Measurements from ENCODE around the gene ORM2.
A peak's percentile ranks its signal among the peaks of the same experiment; 100 is the strongest.
"Not testable (repeated sequence)": the region's sequence is repeated elsewhere in the genome, so short reads cannot be mapped to it uniquely, and the experiment has no call there.

The ORM2 gene

GRCh38 chr9:114314881-114315722 is 14.6 kb upstream of the ORM2 start:
- no peak for DNase-seq

GRCh38 chr9:114315723-114316363 is 13.8 kb upstream of the ORM2 start:
- no peak for DNase-seq

GRCh38 chr9:114316605-114317230 is 13.0 kb upstream of the ORM2 start:
- DNase-seq, result peak; percentile 35

GRCh38 chr9:114317665-114318357 is 11.9 kb upstream of the ORM2 start:
- peak; percentile 88 for DNase-seq

GRCh38 chr9:114318416-114318815 is 11.3 kb upstream of the ORM2 start:
- no peak for DNase-seq

GRCh38 chr9:114319147-114319546 is 10.5 kb upstream of the ORM2 start:
- DNase-seq, result no peak

GRCh38 chr9:114320710-114321109 is 9.0 kb upstream of the ORM2 start:
- DNase-seq, result peak; percentile 56

GRCh38 chr9:114321759-114322158 is 7.9 kb upstream of the ORM2 start:
- DNase-seq, result peak; percentile 64

- DNase-seq, result peak; percentile 20
Measured at GRCh38 chr9:114322160-114322818, 7.4 kb upstream of the ORM2 start.

GRCh38 chr9:114322831-114323531 is 6.7 kb upstream of the ORM2 start, which contains the start of gene ORM1:
TSS of gene ORM1 (plus strand) at chr9:114323098. CDS start at chr9:114323134, 36 bp downstream.
- not testable (repeated sequence) for DNase-seq

GRCh38 chr9:114323849-114324248 is 5.8 kb upstream of the ORM2 start:
- DNase-seq, result not testable (repeated sequence)

- DNase-seq, result no peak
Measured at GRCh38 chr9:114324492-114324891, 5.2 kb upstream of the ORM2 start.

GRCh38 chr9:114324965-114325364 is 4.7 kb upstream of the ORM2 start:
- DNase-seq, result not testable (repeated sequence)

- not testable (repeated sequence) for DNase-seq
Measured at GRCh38 chr9:114325684-114326254, 3.9 kb upstream of the ORM2 start.

- DNase-seq, result no peak
Measured at GRCh38 chr9:114327749-114328148, 1.9 kb upstream of the ORM2 start.

GRCh38 chr9:114328357-114328820 is 1.3 kb upstream of the ORM2 start:
- DNase-seq, result not testable (repeated sequence)

- DNase-seq, result not testable (repeated sequence)
Measured at GRCh38 chr9:114328937-114329624, 588 bp upstream of the ORM2 start.

- DNase-seq, result no peak
Measured at GRCh38 chr9:114330636-114331035, 967 bp downstream of the ORM2 start.

GRCh38 chr9:114331229-114332195 is 1.8 kb downstream of the ORM2 start:
- not testable (repeated sequence) for DNase-seq
